ENCODE data around the gene SLC4A2.

- TF ChIP-seq ZNF274 (IDR thresholded peaks at IDR 0.05; ENCODE audit: low read depth, low read length) (no peak), YY1 (IDR thresholded peaks at IDR 0.05; ENCODE audit: insufficient read depth, insufficient read length) (no peak)
Measured at GRCh38 chr7:151047976-151048815, 11.2 kb upstream of the SLC4A2 start, which contains the start of gene ASIC3.

Measured in NT2/D1 (cell line).